Kidney epithelial cell (primary cell): ENCODE results near the gene CHCHD10. TPM values are rescaled to one million over a fixed set of nuclear protein-coding genes. Genes with fewer than 3 reads are reported as not detected.

Experiments
- DNase-seq: peaks from one replicate; pipeline ENCODE4 v3.0.0-alpha.2; 2010; ENCODE audit warnings: low read depth
- H3K27me3 ChIP-seq: 2 replicates; pipeline ENCODE4 v1.6.0; 2011; ENCODE audit warnings: low read length; ENCODE audit not compliant: control insufficient read depth, insufficient read depth
- H3K36me3 ChIP-seq: 2 replicates; pipeline ENCODE4 v1.5.1; 2011; ENCODE audit warnings: low read length; ENCODE audit not compliant: control insufficient read depth, insufficient read depth
- H3K4me3 ChIP-seq: 2 replicates; pipeline ENCODE4 v1.5.1; 2011; ENCODE audit warnings: low read depth, mild to moderate bottlenecking, control low read depth, low read length
- CTCF ChIP-seq: IDR thresholded peaks from 2 replicates; pipeline ENCODE4 v1.5.1; 2011; ENCODE audit warnings: mild to moderate bottlenecking, moderate library complexity, low read length, control low read depth, inconsistent platforms; ENCODE audit not compliant: insufficient read depth, poor library complexity, severe bottlenecking
- total RNA-seq: library from RNA; depleted of rRNA; stranded (reverse); fragments of >200 nt; gene quantifications from 2 replicates; pipeline ENCODE4 v1.2.3, GENCODE V29; 2015

The CHCHD10 gene
- total RNA-seq, 1 donor from 2014 or later: 13.5 TPM

GRCh38 chr22:23722724-23723123 lies 45.0 kb downstream of the CHCHD10 start:
- H3K27me3 ChIP-seq: no peaks in the 10 kb centered on the region
- TF ChIP-seq CTCF: no peak
- no peak overlapping the region for H3K4me3 ChIP-seq
- DNase-seq: no peak
- no peaks in the 10 kb centered on the region for H3K36me3 ChIP-seq

GRCh38 chr22:23722160-23722559 lies 45.6 kb downstream of the CHCHD10 start:
- DNase-seq: no peak
- TF ChIP-seq CTCF: no peak
- Histone ChIP-seq H3K4me3 (no peak overlapping the region), H3K27me3 (no peaks in the 10 kb centered on the region), H3K36me3 (no peaks in the 10 kb centered on the region)

- DNase-seq: no peak
- H3K4me3 ChIP-seq: no peak overlapping the region
- no peak for TF ChIP-seq CTCF
- H3K27me3 ChIP-seq: no peaks in the 10 kb centered on the region
- no peaks in the 10 kb centered on the region for H3K36me3 ChIP-seq
These were observed 46.9 kb downstream of the CHCHD10 start for GRCh38 chr22:23720855-23721254.

GRCh38 chr22:23718371-23719165 lies 49.2 kb downstream of the CHCHD10 start:
- TF ChIP-seq CTCF: no peak
- Histone ChIP-seq H3K4me3 (no peak overlapping the region), H3K36me3 (no peaks in the 10 kb centered on the region), H3K27me3 (no peaks in the 10 kb centered on the region)
- DNase-seq: no peak

- TF ChIP-seq CTCF: no peak
- peak; percentile 18 for DNase-seq
- no peaks in the 10 kb centered on the region for H3K27me3 ChIP-seq
- peak overlapping the region; percentile 72 for H3K4me3 ChIP-seq
- H3K36me3 ChIP-seq: no peaks in the 10 kb centered on the region
These were observed 50.7 kb downstream of the CHCHD10 start for GRCh38 chr22:23716811-23717801.

Other genes starting within 250 kb of the CHCHD10 start
- not detected in 2 replicates for gene IGLL1, start 187.7 kb downstream of the CHCHD10 start, total RNA-seq
- gene DRICH1, start 135.7 kb downstream of the CHCHD10 start, total RNA-seq: not detected in 2 replicates
- not detected in 2 replicates for gene RGL4, start 77.0 kb downstream of the CHCHD10 start, total RNA-seq
- 4.1 and 4.7 TPM in 2 replicates for gene ZNF70, start 16.9 kb downstream of the CHCHD10 start, total RNA-seq
- gene VPREB3, start 13.5 kb downstream of the CHCHD10 start, total RNA-seq: not detected in 2 replicates
- 0.34 TPM in 1 of 2 replicates, not detected in the other for gene C22orf15, start 5.0 kb downstream of the CHCHD10 start, total RNA-seq
- gene MMP11, start 4.9 kb upstream of the CHCHD10 start, total RNA-seq: 41.9 and 48.9 TPM in 2 replicates
- gene SMARCB1, start 19.0 kb upstream of the CHCHD10 start, total RNA-seq: 163 and 168 TPM in 2 replicates
- 0.54 and 2.3 TPM in 2 replicates for gene DERL3, start 71.0 kb upstream of the CHCHD10 start, total RNA-seq
- 22.4 and 28.4 TPM in 2 replicates for gene SLC2A11, start 89.9 kb upstream of the CHCHD10 start, total RNA-seq
- gene MIF, start 126.4 kb upstream of the CHCHD10 start, total RNA-seq: 606 and 627 TPM in 2 replicates
- gene GSTT2B, start 193.2 kb upstream of the CHCHD10 start, total RNA-seq: 3.4 and 3.8 TPM in 2 replicates
- gene DDTL, start 198.9 kb upstream of the CHCHD10 start, total RNA-seq: 0.75 and 1.2 TPM in 2 replicates
- gene DDT, start 206.5 kb upstream of the CHCHD10 start, total RNA-seq: 123 and 126 TPM in 2 replicates
- 0.50 and 1.2 TPM in 2 replicates for gene GSTT2, start 212.2 kb upstream of the CHCHD10 start, total RNA-seq
- gene GSTT4, start 237.5 kb upstream of the CHCHD10 start, total RNA-seq: not detected in 2 replicates
- 25.6 and 31.4 TPM in 2 replicates for gene CABIN1, start 243.3 kb upstream of the CHCHD10 start, total RNA-seq